HG03520 (cell line): Measurements from ENCODE around the gene CHD1L.
A peak's percentile ranks its signal among the peaks of the same experiment; 100 is the strongest.
"Not testable (repeated sequence)": the region's sequence is repeated elsewhere in the genome, so short reads cannot be mapped to it uniquely, and the experiment has no call there.

Experiments used
- ATAC-seq: cut with Tn5 transposase; IDR thresholded peaks from one replicate; pipeline ENCODE4 v1.9.1; 2021; ENCODE audit warnings: mild to moderate bottlenecking, moderate library complexity; ENCODE audit not compliant: unreplicated experiment

CHD1L gene

DNA sequence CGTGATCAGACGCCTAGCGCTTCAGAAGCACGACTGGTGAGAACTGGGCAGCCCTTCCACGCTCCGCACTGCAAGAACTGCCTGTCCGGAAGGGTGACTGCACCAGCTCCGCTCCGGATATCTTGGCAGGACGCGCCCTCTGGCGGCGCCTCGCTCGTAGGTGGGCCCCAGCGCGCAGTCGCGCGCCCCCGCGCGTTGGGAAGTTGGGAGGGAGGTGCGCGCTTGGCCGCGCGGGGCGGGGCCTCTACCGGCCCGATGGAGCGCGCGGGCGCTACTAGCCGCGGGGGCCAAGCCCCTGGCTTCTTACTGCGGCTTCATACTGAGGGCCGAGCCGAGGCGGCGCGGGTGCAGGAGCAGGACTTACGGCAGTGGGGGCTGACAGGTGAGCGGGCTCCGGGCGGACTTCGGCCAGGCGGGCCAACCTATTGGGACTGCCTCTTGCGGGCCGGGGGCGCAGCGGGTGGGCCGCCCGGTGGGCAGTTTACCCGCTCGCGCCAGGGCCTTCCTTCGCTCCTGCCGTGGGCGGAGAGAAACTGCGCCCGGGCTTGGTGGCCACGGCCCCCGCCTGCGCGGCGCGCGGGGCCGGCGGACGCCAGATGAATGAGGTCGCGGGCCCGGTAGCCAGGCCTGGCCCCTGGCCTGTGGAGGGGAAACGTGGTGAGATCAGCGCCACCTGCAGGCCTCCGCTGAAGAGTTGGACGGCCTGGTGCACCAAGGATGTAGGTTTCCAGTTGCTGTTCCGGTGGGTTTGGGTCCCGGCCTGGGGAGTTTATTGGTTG is at the start of gene CHD1L:
Gene CHD1L (plus strand): TSS at position 236 of the 779 bp plus-strand sequence. CDS start 20 bp downstream, at position 256.
- ATAC-seq = peak; percentile 83

GRCh38 chr1:147197324-147197723 is 45.2 kb upstream of the CHD1L start:
- not testable (repeated sequence) for ATAC-seq

GRCh38 chr1:147201276-147201675 is 41.2 kb upstream of the CHD1L start:
- no peak for ATAC-seq

DNA sequence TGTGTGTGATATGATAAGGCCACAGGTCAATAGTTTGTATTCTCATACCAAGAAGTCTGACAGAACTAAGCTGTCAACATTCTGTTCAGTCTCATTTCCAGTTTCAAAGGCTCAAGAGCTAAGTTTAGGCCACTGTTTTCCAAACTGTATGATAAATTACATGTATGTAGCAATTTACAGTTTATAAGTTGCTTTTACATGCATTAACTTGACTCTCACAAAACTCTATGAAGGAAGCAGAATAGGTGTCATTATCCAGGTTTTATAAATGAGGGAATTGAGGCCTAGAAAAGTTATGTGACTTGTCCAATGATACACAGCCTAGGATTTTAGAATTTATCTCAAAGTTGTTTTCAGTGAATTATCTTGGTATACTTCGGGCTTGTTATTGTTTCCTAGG is 40.7 kb upstream of the CHD1L start:
- ATAC-seq = no peak

- no peak for ATAC-seq
Measured at GRCh38 chr1:147202576-147202975, 39.9 kb upstream of the CHD1L start.

DNA sequence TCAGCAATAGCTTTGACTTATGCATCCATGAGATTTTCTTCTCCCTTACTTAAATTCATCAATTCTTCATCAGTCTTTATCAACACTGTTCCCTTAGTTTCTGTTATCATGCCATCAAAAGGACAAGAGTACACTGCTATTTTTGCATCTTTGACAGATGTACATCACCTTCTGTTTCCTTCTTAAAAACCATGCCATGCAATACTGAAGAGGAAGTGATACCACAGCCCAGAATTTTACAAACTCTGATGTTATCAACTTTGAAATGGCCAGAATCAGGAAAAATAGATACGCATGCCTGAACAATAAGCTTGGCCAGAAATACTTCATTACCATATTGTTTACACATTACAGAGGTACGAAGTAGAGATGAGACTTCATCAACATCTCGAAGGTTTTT is 38.4 kb upstream of the CHD1L start:
- no peak for ATAC-seq

GRCh38 chr1:147207192-147207591 is 35.3 kb upstream of the CHD1L start:
- ATAC-seq = no peak

GRCh38 chr1:147208619-147209018 is 33.9 kb upstream of the CHD1L start:
- no peak for ATAC-seq

GRCh38 chr1:147209825-147210821 is 32.4 kb upstream of the CHD1L start:
- ATAC-seq = no peak

- no peak for ATAC-seq
Measured at GRCh38 chr1:147210987-147211386, 31.5 kb upstream of the CHD1L start.

GRCh38 chr1:147211577-147211976 is 30.9 kb upstream of the CHD1L start:
- ATAC-seq = no peak

DNA sequence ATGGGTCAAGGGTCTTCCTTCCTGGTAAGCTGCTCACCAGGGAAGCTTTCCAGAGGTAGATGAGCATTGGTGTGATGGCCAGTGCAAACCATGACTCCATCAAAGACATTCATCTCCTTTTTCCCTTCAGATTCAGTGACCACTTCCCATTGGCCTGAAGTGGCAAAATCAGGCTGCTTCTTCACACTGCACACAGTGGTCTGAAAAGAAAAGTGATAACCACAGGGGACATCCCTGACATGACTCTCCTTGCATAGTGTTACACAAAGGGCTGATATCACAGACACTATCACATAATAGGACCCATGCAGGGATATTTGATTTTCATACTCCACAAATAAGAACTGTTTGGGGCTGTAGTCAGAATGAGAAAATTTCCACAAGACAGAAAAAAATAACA is 29.2 kb upstream of the CHD1L start:
- no peak for ATAC-seq

DNA sequence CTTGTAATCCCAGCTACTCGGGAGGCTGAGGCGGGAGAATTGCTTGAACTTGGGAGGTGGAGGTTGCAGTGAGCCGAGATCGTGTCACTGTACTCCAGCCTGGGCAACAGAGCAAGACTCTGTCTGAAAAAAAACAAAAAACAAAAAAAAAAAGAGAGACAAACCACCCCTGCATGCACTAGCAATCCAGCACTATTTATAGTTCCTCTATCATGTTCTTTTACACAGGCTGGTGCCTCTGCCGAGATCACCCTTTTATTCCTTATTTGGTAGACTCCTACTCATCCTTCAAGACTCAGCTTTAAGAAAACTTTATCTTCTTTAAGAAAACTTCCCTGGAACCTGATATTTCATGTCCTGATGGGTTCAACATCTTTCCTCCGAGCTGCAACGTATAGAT is 28.2 kb upstream of the CHD1L start:
- no peak for ATAC-seq

DNA sequence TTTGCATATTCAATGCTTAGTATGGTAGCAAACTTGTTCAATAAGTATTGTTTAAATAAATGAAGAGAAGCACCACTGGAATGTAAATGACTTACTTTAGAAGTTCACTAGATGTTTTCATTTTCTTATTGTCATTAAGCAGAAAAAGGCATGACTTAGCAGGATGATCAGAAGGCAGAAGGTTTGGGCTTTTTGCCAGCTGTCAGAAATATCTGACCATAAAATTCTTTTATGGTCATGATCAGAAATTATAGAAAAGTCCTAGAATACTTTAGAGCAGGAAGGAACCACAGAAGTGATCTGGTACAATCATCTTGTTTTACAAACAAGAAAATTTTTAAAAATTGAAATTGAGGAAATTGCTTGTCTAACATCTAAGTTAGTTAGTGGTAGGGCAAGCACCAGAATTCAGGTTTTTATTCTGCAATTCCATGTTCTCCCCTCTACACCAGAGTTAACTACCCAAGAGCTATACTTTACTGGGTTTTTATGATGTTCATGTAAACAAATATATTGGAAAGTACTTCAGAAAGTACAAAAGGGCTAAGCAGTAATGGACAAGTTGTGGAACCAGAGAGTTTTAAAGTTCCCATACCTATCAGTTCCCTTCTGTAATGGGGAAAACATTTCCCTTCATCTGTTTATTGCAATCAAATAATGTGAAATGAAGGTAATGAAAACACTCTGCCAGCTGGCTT is 27.5 kb upstream of the CHD1L start:
- ATAC-seq = no peak

DNA sequence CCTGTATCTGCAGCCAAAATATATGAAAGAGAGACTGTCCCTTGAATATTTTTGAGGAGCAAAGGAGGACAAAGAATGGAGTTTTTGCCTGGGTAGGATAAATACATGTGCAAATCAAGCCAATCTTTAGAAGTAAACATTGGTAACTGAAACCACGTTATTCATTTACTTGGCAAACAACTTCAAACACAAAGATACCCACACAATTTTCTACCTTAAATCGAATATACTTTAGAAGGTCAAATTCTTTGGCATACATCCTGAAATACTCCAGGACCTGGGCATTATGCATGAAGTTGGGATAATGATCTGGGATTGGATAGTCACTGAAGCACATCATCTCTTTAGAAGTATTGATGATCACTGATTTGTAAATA is 27.0 kb upstream of the CHD1L start:
- no peak for ATAC-seq

DNA sequence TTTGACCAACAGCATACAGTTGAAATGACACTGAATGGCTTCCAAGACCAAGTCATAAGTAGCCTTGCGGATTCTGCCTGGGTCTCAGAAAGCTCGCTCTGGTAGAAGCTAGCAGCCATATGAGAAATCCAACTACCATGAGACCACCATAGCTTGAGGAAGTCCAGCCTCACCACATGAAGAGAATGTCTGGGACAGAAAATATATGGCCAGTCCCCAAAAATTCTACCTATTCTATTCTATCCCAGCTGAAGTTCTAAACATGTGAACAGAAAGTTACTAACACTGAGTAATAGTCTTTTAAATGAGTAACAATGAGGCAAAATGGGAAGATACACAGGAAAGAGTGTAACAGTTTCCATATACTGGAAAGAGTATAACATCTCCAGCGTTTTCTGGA is 26.4 kb upstream of the CHD1L start:
- no peak for ATAC-seq

DNA sequence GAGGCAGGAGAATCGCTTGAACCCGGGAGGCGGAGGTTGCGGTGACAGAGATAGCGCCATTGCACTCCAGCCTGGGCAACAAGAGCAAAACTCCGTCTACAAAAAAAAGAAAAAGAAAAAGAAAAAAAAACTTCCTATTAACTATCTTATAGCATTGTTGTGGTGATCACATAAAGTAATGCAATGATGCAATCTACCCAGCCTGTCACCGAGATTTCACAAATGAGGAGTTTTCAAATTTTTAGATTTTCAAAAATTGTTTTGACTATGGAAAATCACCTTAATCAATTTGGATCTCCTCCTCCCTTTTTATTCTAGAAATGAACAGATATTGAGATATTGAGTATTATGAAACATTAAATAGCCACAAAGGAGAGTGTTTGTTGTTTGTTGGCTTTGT is 25.3 kb upstream of the CHD1L start:
- no peak for ATAC-seq

- no peak for ATAC-seq
Measured at GRCh38 chr1:147218606-147219005, 23.9 kb upstream of the CHD1L start.

GRCh38 chr1:147223740-147224615 is 18.5 kb upstream of the CHD1L start:
- no peak for ATAC-seq

DNA sequence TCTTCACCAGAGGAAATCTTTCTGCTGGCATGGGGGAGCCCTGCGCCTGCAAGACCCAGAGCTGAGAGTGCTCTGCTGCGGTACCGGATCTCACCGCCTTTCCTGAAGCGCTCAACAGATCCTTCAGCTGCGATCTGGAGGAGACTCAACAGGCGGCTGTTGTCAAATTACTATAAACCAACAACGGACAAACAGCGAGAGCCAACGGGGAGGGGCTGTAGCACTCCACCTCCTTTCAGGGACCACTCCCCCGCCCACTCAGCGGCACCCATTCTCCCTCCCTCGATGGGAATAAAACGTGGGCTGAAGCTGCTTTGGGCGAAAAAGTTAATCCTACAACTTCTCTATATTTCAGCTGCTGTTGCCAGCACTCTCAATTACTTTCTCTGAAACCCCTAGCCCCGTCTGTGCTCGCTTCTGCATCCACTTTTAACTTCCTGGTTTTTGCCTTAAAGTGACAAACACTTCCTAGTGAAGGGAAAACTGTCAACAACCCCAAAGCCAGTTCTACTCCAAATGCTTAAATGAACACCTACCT is 17.2 kb upstream of the CHD1L start, which contains the start of gene FMO5:
Gene FMO5 (minus strand): TSS at position 147 of the 538 bp plus-strand sequence. CDS start 310 bp downstream, outside the sequence.
- ATAC-seq = no peak
